GM23338 (cell line): ENCODE measurements around the gene ACOX3. TPM values are rescaled to one million over a fixed set of nuclear protein-coding genes. Genes with fewer than 3 reads are reported as not detected.

Source experiments
- ATAC-seq: fragments of 200-7000 bp; cut with Tn5 transposase; 3 replicates; pipeline ENCODE4 v1.9.1; 2020
- DNase-seq: peaks from one replicate; pipeline ENCODE4 v3.0.0-alpha.2; 2015; ENCODE audit warnings: low spot score
- H2AFZ ChIP-seq: fragments of 200-600 bp; sonication (generic); 2 replicates; pipeline ENCODE4 v1.8.0; 2016; ENCODE audit warnings: antibody characterized with exemption, mild to moderate bottlenecking, moderate library complexity
- H3F3A ChIP-seq: fragments of 200-600 bp; sonication (generic); replicated peaks from 2 replicates; pipeline ENCODE4 v1.8.0; 2017; ENCODE audit warnings: antibody characterized with exemption, mixed run types, low read depth
- H3K27ac ChIP-seq: fragments of 200-600 bp; sonication (generic); 2 replicates; pipeline ENCODE4 v1.6.1; 2016; ENCODE audit warnings: low read depth
- H3K27me3 ChIP-seq: fragments of 200-600 bp; sonication (generic); 2 replicates; pipeline ENCODE4 v1.8.0; 2016; ENCODE audit warnings: mild to moderate bottlenecking, mixed run types, moderate library complexity; ENCODE audit not compliant: insufficient read depth
- H3K36me3 ChIP-seq: fragments of 200-600 bp; sonication (generic); 2 replicates; pipeline ENCODE4 v1.8.0; 2016; ENCODE audit warnings: mild to moderate bottlenecking; ENCODE audit not compliant: insufficient read depth
- H3K4me1 ChIP-seq: fragments of 200-600 bp; sonication (generic); 2 replicates; pipeline ENCODE4 v1.8.0; 2016; ENCODE audit warnings: mild to moderate bottlenecking, moderate library complexity; ENCODE audit not compliant: insufficient read depth
- H3K4me2 ChIP-seq: fragments of 200-600 bp; sonication (generic); 2 replicates; pipeline ENCODE4 v1.7.1; 2017; ENCODE audit warnings: mixed run types
- H3K4me3 ChIP-seq: fragments of 200-600 bp; sonication (generic); 2 replicates; pipeline ENCODE4 v1.6.1; 2016; ENCODE audit warnings: mixed run types
- H3K79me2 ChIP-seq: fragments of 200-600 bp; sonication (generic); replicated peaks from 2 replicates; pipeline ENCODE4 v1.8.0; 2017; ENCODE audit warnings: mild to moderate bottlenecking; ENCODE audit not compliant: insufficient read depth
- H3K9me2 ChIP-seq: fragments of 200-600 bp; sonication (generic); 2 replicates; pipeline ENCODE4 v1.8.0; 2017; ENCODE audit not compliant: insufficient read depth
- H4K20me1 ChIP-seq: fragments of 200-600 bp; sonication (generic); replicated peaks from 2 replicates; pipeline ENCODE4 v1.8.0; 2017; ENCODE audit warnings: mild to moderate bottlenecking; ENCODE audit not compliant: insufficient read depth
- H3K27ac Mint-ChIP-seq: 2 replicates; pipeline ENCODE4 v1.8.0; 2020; ENCODE audit warnings: inconsistent platforms, mild to moderate bottlenecking, moderate library complexity, mixed read lengths
- H3K27me3 Mint-ChIP-seq: 3 replicates; pipeline ENCODE4 v1.8.0; 2022; ENCODE audit warnings: low read depth, mild to moderate bottlenecking, moderate library complexity, mixed read lengths, inconsistent platforms; ENCODE audit not compliant: insufficient read depth, poor library complexity
- H3K36me3 Mint-ChIP-seq: 3 replicates; pipeline ENCODE4 v1.8.0; 2021; ENCODE audit warnings: low read depth, mild to moderate bottlenecking, inconsistent platforms, moderate library complexity, mixed read lengths
- H3K4me1 Mint-ChIP-seq: 3 replicates; pipeline ENCODE4 v1.8.0; 2020; ENCODE audit warnings: mild to moderate bottlenecking, inconsistent platforms, mixed read lengths
- H3K4me3 Mint-ChIP-seq: 3 replicates; pipeline ENCODE4 v1.8.0; 2021; ENCODE audit warnings: moderate library complexity, mild to moderate bottlenecking, inconsistent platforms, mixed read lengths
- H3K9me3 Mint-ChIP-seq: 3 replicates; pipeline ENCODE4 v1.8.0; 2020; ENCODE audit warnings: moderate library complexity, mild to moderate bottlenecking, inconsistent platforms, mixed read lengths
- CREB1 ChIP-seq: fragments of 250-450 bp; sonication (Bioruptor Pico); IDR thresholded peaks from 2 replicates; pipeline ENCODE4 v1.5.0; 2020; ENCODE audit warnings: low read depth, mild to moderate bottlenecking, moderate library complexity
- EZH2 ChIP-seq: fragments of 200-600 bp; sonication (generic); IDR thresholded peaks from one replicate; pipeline ENCODE4 v1.8.0; 2017; ENCODE audit warnings: antibody characterized with exemption, mild to moderate bottlenecking, low read depth; ENCODE audit not compliant: unreplicated experiment
- EZH2phosphoT487 ChIP-seq: fragments of 200-600 bp; sonication (generic); IDR thresholded peaks from one replicate; pipeline ENCODE4 v1.8.1; 2018; ENCODE audit warnings: antibody characterized with exemption; ENCODE audit not compliant: unreplicated experiment
- JUNB ChIP-seq: IDR thresholded peaks from one replicate; pipeline ENCODE4 v1.6.1; 2016; ENCODE audit warnings: antibody characterized with exemption; ENCODE audit not compliant: unreplicated experiment
- POLR2AphosphoS5 ChIP-seq: IDR thresholded peaks from 2 replicates; pipeline ENCODE4 v1.6.1; 2016; ENCODE audit warnings: antibody characterized with exemption, low read depth
- STAT1 ChIP-seq: IDR thresholded peaks from one replicate; pipeline ENCODE4 v1.6.1; 2016; ENCODE audit warnings: antibody characterized with exemption; ENCODE audit not compliant: unreplicated experiment
- ZNF114 ChIP-seq: fragments of 250-450 bp; sonication (Bioruptor Pico); IDR thresholded peaks from 2 replicates; pipeline ENCODE4 v1.5.0; 2020; ENCODE audit warnings: mild to moderate bottlenecking, moderate library complexity
- ZNF331 ChIP-seq: fragments of 250-450 bp; sonication (Bioruptor Pico); IDR thresholded peaks from 2 replicates; pipeline ENCODE4 v1.5.0; 2020; ENCODE audit warnings: low read depth, mild to moderate bottlenecking, moderate library complexity
- polyA plus RNA-seq: library from polyadenylated mRNA; unstranded; fragments of >200 nt; fragmentation: Nextera tagmentation; extraction: Ambion mirVana; gene quantifications from 2 replicates; pipeline ENCODE4 v1.2.1, GENCODE V29; 2016
- total RNA-seq: library from RNA; depleted of rRNA; stranded (reverse); fragments of >200 nt; shearing (Covaris generic); gene quantifications from 2 replicates; pipeline ENCODE4 v1.2.3, GENCODE V29; 2014
- TF ChIP-seq, protein P1 (sequence below), 2 experiments: fragments of 200-600 bp in 1 of 2; sonication (generic) in 1 of 2; conservative IDR thresholded peaks; 2 replicates each; pipeline versions ENCODE4 v1.5.1 to v1.6.1; 2016 to 2017; ENCODE audit warnings: antibody characterized with exemption in 2 of 2, low read depth in 2 of 2, mild to moderate bottlenecking in 2 of 2, moderate library complexity in 1 of 2
- TF ChIP-seq, protein P2 (sequence below): IDR thresholded peaks from one replicate; pipeline ENCODE4 v1.6.1; 2018; ENCODE audit warnings: antibody characterized with exemption; ENCODE audit not compliant: unreplicated experiment
- TF ChIP-seq, protein P3 (sequence below): fragments of 250-450 bp; sonication (Bioruptor Pico); IDR thresholded peaks from 2 replicates; pipeline ENCODE4 v1.5.0; 2020; ENCODE audit warnings: mild to moderate bottlenecking, moderate library complexity

Gene ACOX3
- total and polyA plus RNA-seq, 2 experiments from 2014 or later = 6.4 to 17.2 TPM

DNA sequence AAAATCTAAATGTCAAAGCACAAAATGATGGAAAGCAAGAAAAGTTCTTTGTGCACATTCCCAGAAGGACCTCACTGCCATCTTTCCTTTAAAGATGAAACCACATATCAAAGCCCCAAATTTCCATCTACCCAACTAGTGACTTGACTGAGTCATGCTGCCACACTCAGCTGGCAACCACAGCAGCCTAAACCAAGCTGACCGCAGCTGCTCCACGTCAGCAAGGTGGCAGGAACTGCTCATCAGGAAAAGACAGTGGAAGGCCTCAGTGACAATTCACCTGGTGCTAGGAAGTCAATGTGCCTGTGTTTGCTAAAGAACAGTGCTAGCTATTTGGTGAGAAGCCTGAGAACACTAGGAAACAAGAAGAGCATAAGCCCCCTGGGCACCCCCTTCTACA is 26.1 kb downstream of the ACOX3 start:
- no peaks in the 10 kb centered on the region for H3K27me3 ChIP-seq
- Mint-ChIP-seq H3K9me3 (no peaks in the 10 kb centered on the region), H3K4me1 (peaks cover 13% of the 10 kb centered on the region), H3K4me3 (no peak overlapping the region), H3K27me3 (peaks cover 9% of the 10 kb centered on the region), H3K27ac (no peak overlapping the region), H3K36me3 (peaks cover 3% of the 10 kb centered on the region; the same call in 2 of the 3 replicates)
- no peaks in the 10 kb centered on the region; the same call in 1 of the 2 replicates for H3K4me1 ChIP-seq
- no peak overlapping the region for H3K27ac ChIP-seq
- no peak overlapping the region for H3K4me2 ChIP-seq
- no peak for TF ChIP-seq ZNF114 (CRISPR knock-in tag)
- no peaks in the 10 kb centered on the region for H3F3A ChIP-seq
- DNase-seq (no peak), ATAC-seq (no peak)
- no peaks in the 10 kb centered on the region for H3K36me3 ChIP-seq
- no peaks in the 10 kb centered on the region for H3K9me2 ChIP-seq
- no peaks in the 10 kb centered on the region; the same call in 1 of the 2 replicates for H4K20me1 ChIP-seq
- no peak overlapping the region for H3K4me3 ChIP-seq
- no peak overlapping the region for H2AFZ ChIP-seq
- H3K79me2 ChIP-seq = 0 out of 2 replicates have a peak, but pooled peaks cover 4% of the 10 kb centered on the region

DNA sequence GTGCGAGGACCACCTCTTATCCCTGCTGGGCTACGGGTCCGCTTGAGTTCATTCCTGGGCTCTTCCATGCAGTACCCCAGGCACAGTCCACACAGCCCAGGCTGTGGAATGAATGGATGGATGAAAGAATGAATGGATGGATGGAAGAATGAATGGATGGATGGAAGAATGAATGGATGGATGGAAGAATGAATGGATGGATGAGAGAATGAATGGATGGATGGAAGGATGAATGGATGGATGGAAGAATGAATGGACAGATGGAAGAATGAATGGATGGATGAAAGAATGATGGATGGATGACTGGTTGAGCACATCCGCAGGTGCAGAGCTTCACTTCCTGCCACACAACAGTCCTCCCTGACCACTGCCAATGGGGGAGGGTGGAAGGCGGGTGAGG is 28.2 kb downstream of the ACOX3 start:
- no peaks in the 10 kb centered on the region for H3F3A ChIP-seq
- H4K20me1 ChIP-seq = no peaks in the 10 kb centered on the region; the same call in 1 of the 2 replicates
- H3K79me2 ChIP-seq = no peaks in the 10 kb centered on the region
- no peaks in the 10 kb centered on the region; the same call in 1 of the 2 replicates for H3K4me1 ChIP-seq
- peaks cover 9% of the 10 kb centered on the region for H3K27me3 Mint-ChIP-seq
- no peaks in the 10 kb centered on the region for H3K9me2 ChIP-seq
- H3K9me3 Mint-ChIP-seq = no peaks in the 10 kb centered on the region
- H3K27ac ChIP-seq = no peak overlapping the region
- H3K36me3 ChIP-seq = no peaks in the 10 kb centered on the region
- no peak overlapping the region for H3K4me3 ChIP-seq
- H3K4me2 ChIP-seq = no peak overlapping the region
- no peak for ATAC-seq
- peaks cover 3% of the 10 kb centered on the region; the same call in 2 of the 3 replicates for H3K36me3 Mint-ChIP-seq
- no peaks in the 10 kb centered on the region for H3K27me3 ChIP-seq
- H3K27ac Mint-ChIP-seq = no peak overlapping the region
- H2AFZ ChIP-seq = no peak overlapping the region
- H3K4me3 Mint-ChIP-seq = no peak overlapping the region; the same call in 2 of the 3 replicates
- no peak for DNase-seq
- H3K4me1 Mint-ChIP-seq = peaks cover 15% of the 10 kb centered on the region
- TF ChIP-seq, protein P1, sequence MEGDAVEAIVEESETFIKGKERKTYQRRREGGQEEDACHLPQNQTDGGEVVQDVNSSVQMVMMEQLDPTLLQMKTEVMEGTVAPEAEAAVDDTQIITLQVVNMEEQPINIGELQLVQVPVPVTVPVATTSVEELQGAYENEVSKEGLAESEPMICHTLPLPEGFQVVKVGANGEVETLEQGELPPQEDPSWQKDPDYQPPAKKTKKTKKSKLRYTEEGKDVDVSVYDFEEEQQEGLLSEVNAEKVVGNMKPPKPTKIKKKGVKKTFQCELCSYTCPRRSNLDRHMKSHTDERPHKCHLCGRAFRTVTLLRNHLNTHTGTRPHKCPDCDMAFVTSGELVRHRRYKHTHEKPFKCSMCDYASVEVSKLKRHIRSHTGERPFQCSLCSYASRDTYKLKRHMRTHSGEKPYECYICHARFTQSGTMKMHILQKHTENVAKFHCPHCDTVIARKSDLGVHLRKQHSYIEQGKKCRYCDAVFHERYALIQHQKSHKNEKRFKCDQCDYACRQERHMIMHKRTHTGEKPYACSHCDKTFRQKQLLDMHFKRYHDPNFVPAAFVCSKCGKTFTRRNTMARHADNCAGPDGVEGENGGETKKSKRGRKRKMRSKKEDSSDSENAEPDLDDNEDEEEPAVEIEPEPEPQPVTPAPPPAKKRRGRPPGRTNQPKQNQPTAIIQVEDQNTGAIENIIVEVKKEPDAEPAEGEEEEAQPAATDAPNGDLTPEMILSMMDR (conservative IDR thresholded peaks at IDR 0.05; ENCODE audit: low read depth in 2 of 2) = no peak
- no peak for TF ChIP-seq CREB1 (CRISPR knock-in tag)
- TF ChIP-seq ZNF114 (CRISPR knock-in tag) = no peak
- no peak for TF ChIP-seq EZH2phosphoT487
- TF ChIP-seq EZH2 = no peak
- TF ChIP-seq STAT1 = no peak
- no peak for TF ChIP-seq POLR2AphosphoS5
- TF ChIP-seq JUNB = no peak
- TF ChIP-seq ZNF331 (CRISPR knock-in tag) = no peak
- TF ChIP-seq, protein P2, sequence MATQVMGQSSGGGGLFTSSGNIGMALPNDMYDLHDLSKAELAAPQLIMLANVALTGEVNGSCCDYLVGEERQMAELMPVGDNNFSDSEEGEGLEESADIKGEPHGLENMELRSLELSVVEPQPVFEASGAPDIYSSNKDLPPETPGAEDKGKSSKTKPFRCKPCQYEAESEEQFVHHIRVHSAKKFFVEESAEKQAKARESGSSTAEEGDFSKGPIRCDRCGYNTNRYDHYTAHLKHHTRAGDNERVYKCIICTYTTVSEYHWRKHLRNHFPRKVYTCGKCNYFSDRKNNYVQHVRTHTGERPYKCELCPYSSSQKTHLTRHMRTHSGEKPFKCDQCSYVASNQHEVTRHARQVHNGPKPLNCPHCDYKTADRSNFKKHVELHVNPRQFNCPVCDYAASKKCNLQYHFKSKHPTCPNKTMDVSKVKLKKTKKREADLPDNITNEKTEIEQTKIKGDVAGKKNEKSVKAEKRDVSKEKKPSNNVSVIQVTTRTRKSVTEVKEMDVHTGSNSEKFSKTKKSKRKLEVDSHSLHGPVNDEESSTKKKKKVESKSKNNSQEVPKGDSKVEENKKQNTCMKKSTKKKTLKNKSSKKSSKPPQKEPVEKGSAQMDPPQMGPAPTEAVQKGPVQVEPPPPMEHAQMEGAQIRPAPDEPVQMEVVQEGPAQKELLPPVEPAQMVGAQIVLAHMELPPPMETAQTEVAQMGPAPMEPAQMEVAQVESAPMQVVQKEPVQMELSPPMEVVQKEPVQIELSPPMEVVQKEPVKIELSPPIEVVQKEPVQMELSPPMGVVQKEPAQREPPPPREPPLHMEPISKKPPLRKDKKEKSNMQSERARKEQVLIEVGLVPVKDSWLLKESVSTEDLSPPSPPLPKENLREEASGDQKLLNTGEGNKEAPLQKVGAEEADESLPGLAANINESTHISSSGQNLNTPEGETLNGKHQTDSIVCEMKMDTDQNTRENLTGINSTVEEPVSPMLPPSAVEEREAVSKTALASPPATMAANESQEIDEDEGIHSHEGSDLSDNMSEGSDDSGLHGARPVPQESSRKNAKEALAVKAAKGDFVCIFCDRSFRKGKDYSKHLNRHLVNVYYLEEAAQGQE = no peak
- TF ChIP-seq, protein P3, sequence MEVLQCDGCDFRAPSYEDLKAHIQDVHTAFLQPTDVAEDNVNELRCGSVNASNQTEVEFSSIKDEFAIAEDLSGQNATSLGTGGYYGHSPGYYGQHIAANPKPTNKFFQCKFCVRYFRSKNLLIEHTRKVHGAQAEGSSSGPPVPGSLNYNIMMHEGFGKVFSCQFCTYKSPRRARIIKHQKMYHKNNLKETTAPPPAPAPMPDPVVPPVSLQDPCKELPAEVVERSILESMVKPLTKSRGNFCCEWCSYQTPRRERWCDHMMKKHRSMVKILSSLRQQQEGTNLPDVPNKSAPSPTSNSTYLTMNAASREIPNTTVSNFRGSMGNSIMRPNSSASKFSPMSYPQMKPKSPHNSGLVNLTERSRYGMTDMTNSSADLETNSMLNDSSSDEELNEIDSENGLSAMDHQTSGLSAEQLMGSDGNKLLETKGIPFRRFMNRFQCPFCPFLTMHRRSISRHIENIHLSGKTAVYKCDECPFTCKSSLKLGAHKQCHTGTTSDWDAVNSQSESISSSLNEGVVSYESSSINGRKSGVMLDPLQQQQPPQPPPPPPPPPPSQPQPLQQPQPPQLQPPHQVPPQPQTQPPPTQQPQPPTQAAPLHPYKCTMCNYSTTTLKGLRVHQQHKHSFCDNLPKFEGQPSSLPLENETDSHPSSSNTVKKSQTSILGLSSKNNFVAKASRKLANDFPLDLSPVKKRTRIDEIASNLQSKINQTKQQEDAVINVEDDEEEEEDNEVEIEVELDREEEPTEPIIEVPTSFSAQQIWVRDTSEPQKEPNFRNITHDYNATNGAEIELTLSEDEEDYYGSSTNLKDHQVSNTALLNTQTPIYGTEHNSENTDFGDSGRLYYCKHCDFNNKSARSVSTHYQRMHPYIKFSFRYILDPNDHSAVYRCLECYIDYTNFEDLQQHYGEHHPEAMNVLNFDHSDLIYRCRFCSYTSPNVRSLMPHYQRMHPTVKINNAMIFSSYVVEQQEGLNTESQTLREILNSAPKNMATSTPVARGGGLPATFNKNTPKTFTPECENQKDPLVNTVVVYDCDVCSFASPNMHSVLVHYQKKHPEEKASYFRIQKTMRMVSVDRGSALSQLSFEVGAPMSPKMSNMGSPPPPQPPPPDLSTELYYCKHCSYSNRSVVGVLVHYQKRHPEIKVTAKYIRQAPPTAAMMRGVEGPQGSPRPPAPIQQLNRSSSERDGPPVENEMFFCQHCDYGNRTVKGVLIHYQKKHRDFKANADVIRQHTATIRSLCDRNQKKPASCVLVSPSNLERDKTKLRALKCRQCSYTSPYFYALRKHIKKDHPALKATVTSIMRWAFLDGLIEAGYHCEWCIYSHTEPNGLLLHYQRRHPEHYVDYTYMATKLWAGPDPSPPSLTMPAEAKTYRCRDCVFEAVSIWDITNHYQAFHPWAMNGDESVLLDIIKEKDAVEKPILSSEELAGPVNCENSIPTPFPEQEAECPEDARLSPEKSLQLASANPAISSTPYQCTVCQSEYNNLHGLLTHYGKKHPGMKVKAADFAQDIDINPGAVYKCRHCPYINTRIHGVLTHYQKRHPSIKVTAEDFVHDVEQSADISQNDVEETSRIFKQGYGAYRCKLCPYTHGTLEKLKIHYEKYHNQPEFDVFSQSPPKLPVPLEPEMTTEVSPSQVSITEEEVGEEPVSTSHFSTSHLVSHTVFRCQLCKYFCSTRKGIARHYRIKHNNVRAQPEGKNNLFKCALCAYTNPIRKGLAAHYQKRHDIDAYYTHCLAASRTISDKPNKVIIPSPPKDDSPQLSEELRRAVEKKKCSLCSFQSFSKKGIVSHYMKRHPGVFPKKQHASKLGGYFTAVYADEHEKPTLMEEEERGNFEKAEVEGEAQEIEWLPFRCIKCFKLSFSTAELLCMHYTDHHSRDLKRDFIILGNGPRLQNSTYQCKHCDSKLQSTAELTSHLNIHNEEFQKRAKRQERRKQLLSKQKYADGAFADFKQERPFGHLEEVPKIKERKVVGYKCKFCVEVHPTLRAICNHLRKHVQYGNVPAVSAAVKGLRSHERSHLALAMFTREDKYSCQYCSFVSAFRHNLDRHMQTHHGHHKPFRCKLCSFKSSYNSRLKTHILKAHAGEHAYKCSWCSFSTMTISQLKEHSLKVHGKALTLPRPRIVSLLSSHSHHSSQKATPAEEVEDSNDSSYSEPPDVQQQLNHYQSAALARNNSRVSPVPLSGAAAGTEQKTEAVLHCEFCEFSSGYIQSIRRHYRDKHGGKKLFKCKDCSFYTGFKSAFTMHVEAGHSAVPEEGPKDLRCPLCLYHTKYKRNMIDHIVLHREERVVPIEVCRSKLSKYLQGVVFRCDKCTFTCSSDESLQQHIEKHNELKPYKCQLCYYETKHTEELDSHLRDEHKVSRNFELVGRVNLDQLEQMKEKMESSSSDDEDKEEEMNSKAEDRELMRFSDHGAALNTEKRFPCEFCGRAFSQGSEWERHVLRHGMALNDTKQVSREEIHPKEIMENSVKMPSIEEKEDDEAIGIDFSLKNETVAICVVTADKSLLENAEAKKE (CRISPR knock-in tag) = no peak
